ENCODE measurements around the gene CSGALNACT2. TPM values are rescaled to one million over a fixed set of nuclear protein-coding genes. Genes with fewer than 3 reads are reported as not detected.

CSGALNACT2 gene
- total RNA-seq, 1 experiment from 2014 or later, result 30.0 TPM

GRCh38 chr10:43198682-43199005 is 60.4 kb downstream of the CSGALNACT2 start:
- Mint-ChIP-seq H3K27ac (ENCODE audit: low read depth, unreplicated experiment) (no peak overlapping the region), H3K36me3 (ENCODE audit: insufficient read depth, unreplicated experiment) (no peaks in the 10 kb centered on the region), H3K4me3 (ENCODE audit: unreplicated experiment) (no peak overlapping the region), H3K9me3 (ENCODE audit: unreplicated experiment) (no peaks in the 10 kb centered on the region), H3K4me1 (ENCODE audit: insufficient read depth, unreplicated experiment) (no peaks in the 10 kb centered on the region), H3K27me3 (ENCODE audit: insufficient read depth, unreplicated experiment) (no peaks in the 10 kb centered on the region)
- intact Hi-C loops (cut with micrococcal nuclease), result no loop called here
- ChIA-PET POLR2A (no interaction called here), CTCF (interaction anchor here (1.0 kb wide), 1 partner anchor 149 kb away, joined by 3 read pairs; no protein-coding TSS in a partner anchor)
- no TSS peak for BruUV-seq (replicated peaks)
- no peak for DNase-seq (ENCODE audit: unreplicated experiment)
- TF ChIP-seq CTCF (IDR thresholded peaks at IDR 0.05; ENCODE audit: unreplicated experiment), result no peak

- no peak for DNase-seq (ENCODE audit: unreplicated experiment)
- POLR2A ChIA-PET, result no interaction called here
- no peaks in the 10 kb centered on the region for H3K4me1 Mint-ChIP-seq (ENCODE audit: insufficient read depth, unreplicated experiment)
- no peaks in the 10 kb centered on the region for H3K36me3 Mint-ChIP-seq (ENCODE audit: insufficient read depth, unreplicated experiment)
- CTCF ChIA-PET, result interaction anchor here (1.0 kb wide), 1 partner anchor 149 kb away, joined by 3 read pairs; no protein-coding TSS in a partner anchor
- intact Hi-C loops (cut with micrococcal nuclease), result no loop called here
- H3K27me3 Mint-ChIP-seq (ENCODE audit: insufficient read depth, unreplicated experiment), result no peaks in the 10 kb centered on the region
- H3K27ac Mint-ChIP-seq (ENCODE audit: low read depth, unreplicated experiment), result no peak overlapping the region
- no peak for TF ChIP-seq CTCF (IDR thresholded peaks at IDR 0.05; ENCODE audit: unreplicated experiment)
- no peaks in the 10 kb centered on the region for H3K9me3 Mint-ChIP-seq (ENCODE audit: unreplicated experiment)
- no peak overlapping the region for H3K4me3 Mint-ChIP-seq (ENCODE audit: unreplicated experiment)
- BruUV-seq (replicated peaks), result no TSS peak
These were observed 60.9 kb downstream of the CSGALNACT2 start for GRCh38 chr10:43199088-43199683.

- CTCF ChIA-PET, result interaction anchor here (0.6 to 1.0 kb wide), 2 partner anchors 12 to 148 kb away, joined by 3 read pairs; no protein-coding TSS in a partner anchor
- Mint-ChIP-seq H3K4me3 (ENCODE audit: unreplicated experiment) (no peak overlapping the region), H3K9me3 (ENCODE audit: unreplicated experiment) (no peaks in the 10 kb centered on the region), H3K4me1 (ENCODE audit: insufficient read depth, unreplicated experiment) (no peaks in the 10 kb centered on the region), H3K27me3 (ENCODE audit: insufficient read depth, unreplicated experiment) (no peaks in the 10 kb centered on the region), H3K36me3 (ENCODE audit: insufficient read depth, unreplicated experiment) (no peaks in the 10 kb centered on the region), H3K27ac (ENCODE audit: low read depth, unreplicated experiment) (no peak overlapping the region)
- no TSS peak for BruUV-seq (replicated peaks)
- no peak for TF ChIP-seq CTCF (IDR thresholded peaks at IDR 0.05; ENCODE audit: unreplicated experiment)
- POLR2A ChIA-PET, result no interaction called here
- intact Hi-C loops (cut with micrococcal nuclease), result loop anchor here (10.0 kb wide), 1 partner anchor 85 kb away; no protein-coding TSS in a partner anchor
- DNase-seq (ENCODE audit: unreplicated experiment), result no peak
These were observed 61.7 kb downstream of the CSGALNACT2 start for GRCh38 chr10:43199684-43200537.

DNA sequence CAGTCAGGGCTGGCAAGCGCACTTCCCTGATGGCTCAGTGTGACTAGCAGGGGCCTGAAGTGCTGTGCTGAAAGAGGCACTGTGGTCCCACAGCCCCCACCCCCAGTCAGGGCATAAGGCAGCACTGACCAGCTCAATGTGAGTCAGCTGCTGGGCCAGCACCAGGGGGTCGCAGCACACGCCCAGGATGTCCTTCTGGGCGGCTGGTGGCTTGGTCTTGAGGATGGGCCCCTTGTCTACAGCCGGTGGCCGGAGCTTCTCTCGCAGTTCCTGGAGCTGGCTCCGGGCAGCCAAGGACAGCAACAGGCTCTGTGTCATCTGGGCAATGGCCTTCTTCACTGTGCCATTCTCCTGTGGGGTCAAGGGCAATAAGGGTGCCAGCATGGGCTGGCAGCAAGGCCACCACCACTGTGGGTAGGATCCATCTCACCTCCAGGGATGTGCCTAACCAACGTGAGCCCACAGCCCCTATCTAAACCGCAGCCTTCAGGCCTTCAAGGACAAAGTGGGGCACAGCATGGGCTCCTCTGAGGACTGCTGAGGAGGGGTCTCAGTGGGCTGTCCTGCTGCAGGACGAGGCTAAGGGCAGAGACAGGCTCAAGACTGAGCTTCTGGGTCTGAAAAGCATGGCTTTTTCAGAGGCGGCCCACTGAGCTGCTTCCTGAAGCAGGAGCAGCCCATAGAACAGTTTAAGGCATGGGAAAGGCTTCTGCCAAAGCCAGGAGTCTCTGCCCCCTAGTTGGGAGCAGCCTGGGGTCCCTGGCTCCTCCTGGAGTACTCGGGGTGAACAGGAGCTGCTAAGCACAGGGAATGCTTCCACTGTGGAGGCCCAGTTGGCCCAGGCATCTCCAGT is 62.5 kb downstream of the CSGALNACT2 start:
- no peak for TF ChIP-seq CTCF (IDR thresholded peaks at IDR 0.05; ENCODE audit: unreplicated experiment)
- intact Hi-C loops (cut with micrococcal nuclease), result loop anchor here (10.0 kb wide), 1 partner anchor 84 kb away; no protein-coding TSS in a partner anchor
- Mint-ChIP-seq H3K36me3 (ENCODE audit: insufficient read depth, unreplicated experiment) (no peaks in the 10 kb centered on the region), H3K4me1 (ENCODE audit: insufficient read depth, unreplicated experiment) (no peaks in the 10 kb centered on the region), H3K9me3 (ENCODE audit: unreplicated experiment) (no peaks in the 10 kb centered on the region), H3K27ac (ENCODE audit: low read depth, unreplicated experiment) (no peak overlapping the region), H3K4me3 (ENCODE audit: unreplicated experiment) (no peak overlapping the region), H3K27me3 (ENCODE audit: insufficient read depth, unreplicated experiment) (no peaks in the 10 kb centered on the region)
- ChIA-PET POLR2A (no interaction called here), CTCF (interaction anchor here (0.6 to 1.2 kb wide), 3 partner anchors 13 to 147 kb away, joined by 3 read pairs; no protein-coding TSS in a partner anchor)
- no TSS peak for BruUV-seq (replicated peaks)
- DNase-seq (ENCODE audit: unreplicated experiment), result no peak

Measured in MCF 10A (cell line).